Esophagus squamous epithelium (tissue), 4 donors: ENCODE data around the gene STS.

Experiments used
- CTCF ChIP-seq, 6 experiments: fragments of 450-650 bp in 4 of 6; fragments of 200-600 bp in 2 of 6; sonication (generic) in 2 of 6; IDR thresholded peaks; one replicate each; pipeline ENCODE4 v1.5.1; 2016 to 2019; ENCODE audit warnings: antibody characterized with exemption in 6 of 6, mild to moderate bottlenecking in 4 of 6, moderate library complexity in 4 of 6
- POLR2A ChIP-seq, 4 donors: fragments of 450-650 bp; IDR thresholded peaks; one replicate each; pipeline ENCODE4 v1.6.1; 2017; ENCODE audit warnings: antibody characterized with exemption in 4 of 4, mild to moderate bottlenecking in 4 of 4, moderate library complexity in 3 of 4

DNA sequence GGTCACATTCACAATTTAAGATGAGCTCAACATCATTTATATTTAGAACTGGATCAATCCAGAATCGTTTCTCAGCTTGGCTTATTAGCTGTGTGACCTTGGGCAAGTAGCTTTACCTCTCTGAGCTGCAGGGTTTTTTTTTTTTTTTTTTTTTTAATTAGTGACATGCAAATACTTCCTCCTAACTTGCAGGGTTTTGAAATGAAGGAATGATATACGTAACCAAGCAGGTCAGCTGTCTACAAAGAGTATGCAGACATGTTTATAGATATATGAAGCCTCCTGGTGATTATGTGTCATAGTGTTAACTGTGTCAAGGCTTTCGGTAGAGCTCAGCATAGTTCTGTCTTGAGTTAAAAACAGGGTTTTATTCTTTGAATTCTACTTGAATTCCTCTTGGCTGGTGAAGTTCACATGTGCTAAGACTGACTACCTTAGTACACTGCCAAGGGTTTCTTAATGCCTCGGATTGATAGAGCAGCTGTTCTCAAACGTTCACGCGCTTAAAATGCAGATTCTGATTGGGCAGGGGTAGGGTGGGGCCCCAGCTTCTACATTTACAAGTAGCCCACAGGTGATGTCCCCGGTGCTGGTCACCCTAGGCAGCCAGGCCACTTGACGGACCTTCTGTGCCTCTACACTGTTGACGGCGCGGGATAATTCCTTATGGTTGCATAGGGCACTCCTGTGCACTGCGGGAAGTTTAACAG, 654 bp upstream of the STS start:
- TF ChIP-seq POLR2A (IDR thresholded peaks at IDR 0.05) (no peak), CTCF (IDR thresholded peaks at IDR 0.05) (no peak)
